Trophoblast cell (in vitro differentiated cells and primary cell): ENCODE results near the gene RAI1.
A peak's percentile ranks its signal among the peaks of the same experiment; 100 is the strongest.

Experiments
- DNase-seq, 2 donors: peaks; one replicate each; pipeline ENCODE4 v3.0.0-alpha.2; 2016
- H2AFZ ChIP-seq: 2 replicates; pipeline ENCODE4 v1.6.1; 2013; ENCODE audit warnings: low read length, moderate library complexity, mild to moderate bottlenecking; ENCODE audit not compliant: insufficient read depth, poor library complexity
- H2AK5ac ChIP-seq: 2 replicates; pipeline ENCODE4 v1.6.1; 2013; ENCODE audit warnings: mild to moderate bottlenecking, low read length
- H2BK120ac ChIP-seq: 2 replicates; pipeline ENCODE4 v1.6.1; 2013; ENCODE audit warnings: low read length, mild to moderate bottlenecking, moderate library complexity; ENCODE audit not compliant: insufficient read depth, poor library complexity
- H2BK12ac ChIP-seq: 2 replicates; pipeline ENCODE4 v1.6.1; 2013; ENCODE audit warnings: mild to moderate bottlenecking, low read length, moderate library complexity
- H2BK5ac ChIP-seq: 2 replicates; pipeline ENCODE4 v1.6.1; 2013; ENCODE audit warnings: low read length, low read depth, moderate library complexity, mild to moderate bottlenecking; ENCODE audit not compliant: poor library complexity
- H3K14ac ChIP-seq: 2 replicates; pipeline ENCODE4 v1.6.1; 2013; ENCODE audit warnings: mild to moderate bottlenecking, low read length
- H3K18ac ChIP-seq: 2 replicates; pipeline ENCODE4 v1.6.1; 2013; ENCODE audit warnings: mild to moderate bottlenecking, low read length
- H3K23ac ChIP-seq: 2 replicates; pipeline ENCODE4 v1.6.1; 2013; ENCODE audit warnings: low read length
- H3K27ac ChIP-seq: 2 replicates; pipeline ENCODE4 v1.5.1; 2013; ENCODE audit warnings: low read depth, mild to moderate bottlenecking, inconsistent platforms, low read length, moderate library complexity
- H3K27me3 ChIP-seq: 2 replicates; pipeline ENCODE4 v1.6.1; 2013; ENCODE audit warnings: inconsistent platforms, mild to moderate bottlenecking, low read length, moderate library complexity; ENCODE audit not compliant: insufficient read depth
- H3K36me3 ChIP-seq, 2 experiments: 1 replicate in 1 of 2; 2 replicates in 1 of 2; pipeline ENCODE4 v1.6.1; 2013; ENCODE audit warnings: low read length in 2 of 2, mild to moderate bottlenecking in 2 of 2, moderate library complexity in 1 of 2; ENCODE audit not compliant: insufficient read depth in 2 of 2, control insufficient read depth in 1 of 2
- H3K4ac ChIP-seq: 2 replicates; pipeline ENCODE4 v1.6.1; 2013; ENCODE audit warnings: low read depth, mild to moderate bottlenecking, low read length, moderate library complexity
- H3K4me1 ChIP-seq, 2 experiments: 1 replicate in 1 of 2; 2 replicates in 1 of 2; pipeline ENCODE4 v1.6.1; 2013; ENCODE audit warnings: low read length in 2 of 2, mild to moderate bottlenecking in 2 of 2, moderate library complexity in 1 of 2; ENCODE audit not compliant: insufficient read depth in 2 of 2, control insufficient read depth in 1 of 2
- H3K4me2 ChIP-seq: 2 replicates; pipeline ENCODE4 v1.6.1; 2013; ENCODE audit warnings: inconsistent platforms, mild to moderate bottlenecking, low read length, moderate library complexity
- H3K4me3 ChIP-seq: 2 replicates; pipeline ENCODE4 v1.5.1; 2013; ENCODE audit warnings: mild to moderate bottlenecking, low read depth, low read length, inconsistent platforms
- H3K79me1 ChIP-seq: one replicate; pipeline ENCODE4 v1.6.1; 2013; ENCODE audit warnings: low read length
- H3K79me2 ChIP-seq: 2 replicates; pipeline ENCODE4 v1.6.1; 2013; ENCODE audit warnings: low read length, mild to moderate bottlenecking; ENCODE audit not compliant: control insufficient read depth, insufficient read depth, poor library complexity
- H3K9ac ChIP-seq: 2 replicates; pipeline ENCODE4 v1.6.1; 2013; ENCODE audit warnings: mild to moderate bottlenecking, low read length
- H3K9me3 ChIP-seq: 2 replicates; pipeline ENCODE4 v1.6.1; 2013; ENCODE audit warnings: low read depth, mild to moderate bottlenecking, control low read depth, inconsistent platforms, low read length; ENCODE audit not compliant: insufficient read depth
- H4K12ac ChIP-seq: 2 replicates; pipeline ENCODE4 v1.6.1; 2013; ENCODE audit warnings: low read depth, mild to moderate bottlenecking, low read length, moderate library complexity
- H4K8ac ChIP-seq: 2 replicates; pipeline ENCODE4 v1.6.1; 2013; ENCODE audit warnings: low read depth, mild to moderate bottlenecking, low read length, moderate library complexity
- H4K91ac ChIP-seq: one replicate; pipeline ENCODE4 v1.6.1; 2013; ENCODE audit warnings: low read depth, mild to moderate bottlenecking, low read length, moderate library complexity
- WGBS: extraction: QIAGEN DNeasy Blood & Tissue Kit; methylation state at CpG from one replicate; pipeline ENCODE4 v1.1.7; 2013; ENCODE audit warnings: missing lambda C conversion rate; ENCODE audit not compliant: insufficient read length, insufficient coverage; ENCODE audit errors: extremely low coverage; 5-methylcytosine and 5-hydroxymethylcytosine counted together

The RAI1 gene

GRCh38 chr17:17661134-17661533 is 20.1 kb upstream of the RAI1 start:
- Histone ChIP-seq H3K9me3 (peaks cover 10% of the 10 kb centered on the region), H3K23ac (no peak overlapping the region), H2BK5ac (no peak overlapping the region), H3K4ac (no peak overlapping the region), H3K9ac (no peak overlapping the region), H4K91ac (no peak overlapping the region), H3K36me3 (no peaks in the 10 kb centered on the region), H3K14ac (no peak overlapping the region), H2AK5ac (no peak overlapping the region), H3K4me1 (peaks cover 9% of the 10 kb centered on the region in 2 experiments), H3K27ac (no peak overlapping the region), H2AFZ (no peak overlapping the region), H3K79me1 (peaks cover 8% of the 10 kb centered on the region), H4K12ac (no peak overlapping the region), H3K18ac (no peak overlapping the region), H2BK120ac (no peak overlapping the region), H3K27me3 (no peaks in the 10 kb centered on the region), H3K79me2 (peaks cover 2% of the 10 kb centered on the region), H3K4me2 (no peak overlapping the region), H2BK12ac (no peak overlapping the region), H3K4me3 (peak overlapping the region; percentile 43), H4K8ac (no peak overlapping the region)
- no CpG with 5 or more reads among the region's 8 CpGs for WGBS
- no peak for DNase-seq

- no peak overlapping the region for H2BK12ac ChIP-seq
- H3K27me3 ChIP-seq = no peaks in the 10 kb centered on the region
- H3K36me3 ChIP-seq = no peaks in the 10 kb centered on the region
- H2AFZ ChIP-seq = no peak overlapping the region
- DNase-seq = no peak
- no peak overlapping the region for H2AK5ac ChIP-seq
- peaks cover 9% of the 10 kb centered on the region in 2 experiments for H3K4me1 ChIP-seq
- no peak overlapping the region for H3K4me2 ChIP-seq
- no peak overlapping the region for H3K4me3 ChIP-seq
- H4K8ac ChIP-seq = no peak overlapping the region
- peaks cover 2% of the 10 kb centered on the region for H3K79me2 ChIP-seq
- WGBS = no CpG with 5 or more reads among the region's 10 CpGs
- H3K18ac ChIP-seq = no peak overlapping the region
- no peak overlapping the region for H2BK5ac ChIP-seq
- peaks cover 8% of the 10 kb centered on the region for H3K79me1 ChIP-seq
- no peak overlapping the region for H4K91ac ChIP-seq
- H3K9ac ChIP-seq = no peak overlapping the region
- no peak overlapping the region for H3K4ac ChIP-seq
- H2BK120ac ChIP-seq = no peak overlapping the region
- no peak overlapping the region for H4K12ac ChIP-seq
- H3K23ac ChIP-seq = no peak overlapping the region
- peaks cover 10% of the 10 kb centered on the region for H3K9me3 ChIP-seq
- no peak overlapping the region for H3K14ac ChIP-seq
- H3K27ac ChIP-seq = no peak overlapping the region
Observed at GRCh38 chr17:17661834-17662385, 19.3 kb upstream of the RAI1 start.

GRCh38 chr17:17663160-17664063 is 17.8 kb upstream of the RAI1 start:
- Histone ChIP-seq H3K4me3 (peak overlapping the region; percentile 26), H2AK5ac (peak overlapping the region; percentile 40), H3K9me3 (peaks cover 7% of the 10 kb centered on the region), H3K4me1 (peaks cover 9% of the 10 kb centered on the region in 2 experiments), H3K27ac (no peak overlapping the region), H3K4me2 (peak overlapping the region; percentile 40), H3K36me3 (no peaks in the 10 kb centered on the region), H4K91ac (peak overlapping the region; percentile 63), H3K79me1 (peaks cover 8% of the 10 kb centered on the region), H3K79me2 (peaks cover 2% of the 10 kb centered on the region), H3K14ac (peak overlapping the region; percentile 76), H2AFZ (peak overlapping the region; percentile 69), H2BK5ac (peak overlapping the region; percentile 23), H2BK120ac (peak overlapping the region; percentile 49), H4K8ac (peak overlapping the region; percentile 72), H3K27me3 (no peaks in the 10 kb centered on the region), H3K18ac (peak overlapping the region; percentile 48), H2BK12ac (peak overlapping the region; percentile 25), H3K23ac (no peak overlapping the region), H3K9ac (no peak overlapping the region), H4K12ac (no peak overlapping the region), H3K4ac (peak overlapping the region; percentile 13)
- peak; percentile 67 to 69 for DNase-seq
- no CpG with 5 or more reads among the region's 19 CpGs for WGBS

- H2BK120ac ChIP-seq = no peak overlapping the region
- H3K14ac ChIP-seq = no peak overlapping the region
- no peak overlapping the region for H2BK12ac ChIP-seq
- peaks cover 7% of the 10 kb centered on the region for H3K9me3 ChIP-seq
- no peaks in the 10 kb centered on the region for H3K27me3 ChIP-seq
- no peak overlapping the region for H3K18ac ChIP-seq
- H3K4me3 ChIP-seq = no peak overlapping the region
- no peak overlapping the region for H2AFZ ChIP-seq
- no peak overlapping the region for H2AK5ac ChIP-seq
- peaks cover 8% of the 10 kb centered on the region for H3K79me1 ChIP-seq
- DNase-seq = no peak
- H2BK5ac ChIP-seq = no peak overlapping the region
- H3K79me2 ChIP-seq = peaks cover 2% of the 10 kb centered on the region
- no peak overlapping the region for H3K27ac ChIP-seq
- no peak overlapping the region for H4K91ac ChIP-seq
- no peak overlapping the region for H3K4me2 ChIP-seq
- no CpG with 5 or more reads among the region's 4 CpGs for WGBS
- H4K8ac ChIP-seq = no peak overlapping the region
- no peak overlapping the region for H3K4ac ChIP-seq
- no peak overlapping the region for H3K9ac ChIP-seq
- H4K12ac ChIP-seq = no peak overlapping the region
- H3K36me3 ChIP-seq = no peaks in the 10 kb centered on the region
- peaks cover 9% of the 10 kb centered on the region in 2 experiments for H3K4me1 ChIP-seq
- H3K23ac ChIP-seq = no peak overlapping the region
Observed at GRCh38 chr17:17664064-17664452, 17.2 kb upstream of the RAI1 start.
